Keratinocyte (primary cell): ENCODE data around the gene SMPD3. TPM values are rescaled to one million over a fixed set of nuclear protein-coding genes. Genes with fewer than 3 reads are reported as not detected.

Experiments
- DNase-seq: peaks from one replicate; pipeline ENCODE4 v3.0.0-alpha.2; 2011; ENCODE audit warnings: low read depth, missing footprints, low spot score
- FAIRE-seq: peaks from 2 replicates; lab custom pipeline; 2011; peaks lifted over from hg19 to GRCh38; lab: Jason Lieb, UNC
- H2AFZ ChIP-seq: 2 replicates; pipeline ENCODE4 v1.6.0; 2012; ENCODE audit warnings: low read length, control low read depth, inconsistent platforms; ENCODE audit not compliant: control insufficient read depth
- H3K27ac ChIP-seq: 2 replicates; pipeline ENCODE4 v1.5.1; 2011; ENCODE audit warnings: low read length; ENCODE audit not compliant: control insufficient read depth, insufficient read depth
- H3K27me3 ChIP-seq: 3 replicates; pipeline ENCODE4 v1.6.0; 2011; ENCODE audit warnings: low read length; ENCODE audit not compliant: control insufficient read depth, insufficient read depth; ENCODE audit errors: extremely low read depth
- H3K36me3 ChIP-seq, 2 experiments: 2 replicates in 1 of 2; 3 replicates in 1 of 2; pipeline ENCODE4 v1.5.1; 2011; ENCODE audit warnings: low read length in 2 of 2, mild to moderate bottlenecking in 1 of 2; ENCODE audit not compliant: control insufficient read depth in 2 of 2, insufficient read depth in 2 of 2; ENCODE audit errors: extremely low read depth in 1 of 2
- H3K4me1 ChIP-seq: 3 replicates; pipeline ENCODE4 v1.5.1; 2011; ENCODE audit warnings: low read length; ENCODE audit not compliant: control insufficient read depth, insufficient read depth; ENCODE audit errors: extremely low read depth
- H3K4me2 ChIP-seq: 3 replicates; pipeline ENCODE4 v1.6.0; 2011; ENCODE audit warnings: low read depth, low read length; ENCODE audit not compliant: control insufficient read depth, insufficient read depth; ENCODE audit errors: extremely low read depth
- H3K4me3 ChIP-seq, 3 experiments: fragments of 200-600 bp in 1 of 3; sonication (generic) in 1 of 3; 2 replicates in 2 of 3; 3 replicates in 1 of 3; pipeline ENCODE4 v1.5.1; 2011 to 2016; ENCODE audit warnings: low read length in 3 of 3, mild to moderate bottlenecking in 3 of 3, control low read depth in 2 of 3, inconsistent platforms in 1 of 3, low read depth in 1 of 3, mixed read lengths in 1 of 3, mixed run types in 1 of 3, moderate library complexity in 1 of 3; ENCODE audit not compliant: control insufficient read depth in 2 of 3, insufficient read depth in 2 of 3; ENCODE audit errors: extremely low read depth in 1 of 3
- H3K79me2 ChIP-seq: 2 replicates; pipeline ENCODE4 v1.6.0; 2012; ENCODE audit warnings: low read length; ENCODE audit not compliant: control insufficient read depth, insufficient read depth
- H3K9ac ChIP-seq: 3 replicates; pipeline ENCODE4 v1.6.0; 2011; ENCODE audit warnings: low read length; ENCODE audit not compliant: control insufficient read depth, insufficient read depth; ENCODE audit errors: extremely low read depth
- H3K9me1 ChIP-seq: 3 replicates; pipeline ENCODE4 v1.6.0; 2011; ENCODE audit warnings: low read length; ENCODE audit not compliant: control insufficient read depth, insufficient read depth; ENCODE audit errors: extremely low read depth
- H3K9me3 ChIP-seq: 2 replicates; pipeline ENCODE4 v1.5.1; 2012; ENCODE audit warnings: low read depth, low read length; ENCODE audit not compliant: control insufficient read depth
- H4K20me1 ChIP-seq: 3 replicates; pipeline ENCODE4 v1.6.0; 2011; ENCODE audit warnings: low read length; ENCODE audit not compliant: control insufficient read depth, insufficient read depth; ENCODE audit errors: extremely low read depth
- CTCF ChIP-seq, 3 experiments: IDR thresholded peaks in 1 of 3; conservative IDR thresholded peaks in 1 of 3; optimal IDR thresholded peaks in 1 of 3; 2 replicates in 2 of 3; 3 replicates in 1 of 3; pipeline versions ENCODE3 to v1.5.1; 2011; ENCODE audit warnings: low read length in 3 of 3, mild to moderate bottlenecking in 3 of 3, moderate library complexity in 2 of 3, control low read depth in 1 of 3, inconsistent platforms in 1 of 3; ENCODE audit not compliant: insufficient read depth in 2 of 3; ENCODE audit errors: extremely low read depth in 1 of 3
- EZH2 ChIP-seq: IDR thresholded peaks from one replicate; pipeline ENCODE4 v1.6.1; 2012; ENCODE audit warnings: inconsistent platforms, mild to moderate bottlenecking, low read length, moderate library complexity
- dilution Hi-C: fragments of 300-500 bp; cut with MboI; formaldehyde crosslinking; loops from one replicate; pipeline ENCODE4 v1.7.0; 2020; ENCODE audit warnings: low sequenced_read_pairs; ENCODE audit not compliant: extremely low pct_ligation_motif_present
- polyA plus RNA-seq, 5 experiments: library from polyadenylated mRNA; depleted of rRNA in 3 of 5; stranded (reverse) in 3 of 5; stranded (forward) in 1 of 5; unstranded in 1 of 5; fragments of >200 nt; gene quantifications; 1 replicate in 1 of 5; 2 replicates in 3 of 5; 3 replicates in 1 of 5; pipeline versions ENCODE4 v1.2.1 to v1.2.3, GENCODE V29; 2011 to 2012; ENCODE audit warnings: missing spikeins in 2 of 5, low read depth in 1 of 5, low replicate concordance in 1 of 5

Gene SMPD3
- polyA plus RNA-seq, 1 donor (not counting 4 experiments of a cell fraction or from before 2014, with no cell fraction given) = 0.34 TPM

- Histone ChIP-seq H3K27ac (no peak overlapping the region), H2AFZ (no peak overlapping the region), H3K79me2 (no peaks in the 10 kb centered on the region), H4K20me1 (no peaks in the 10 kb centered on the region), H3K36me3 (no peaks in the 10 kb centered on the region), H3K9ac (no peak overlapping the region), H3K4me2 (no peak overlapping the region), H3K4me1 (no peaks in the 10 kb centered on the region), H3K27me3 (peaks cover 6% of the 10 kb centered on the region), H3K4me3 (no peak overlapping the region), H3K9me1 (no peaks in the 10 kb centered on the region), H3K9me3 (no peaks in the 10 kb centered on the region)
- TF ChIP-seq CTCF (optimal IDR thresholded peaks at IDR 0.05 in 1 of 3, IDR thresholded peaks at IDR 0.05 in 1 of 3, conservative IDR thresholded peaks at IDR 0.05 in 1 of 3; ENCODE audit: extremely low read depth in 1 of 3, insufficient read depth in 2 of 3, low read length in 3 of 3) (no peak), EZH2 (no peak)
- dilution Hi-C loops = no loop called here
- no peak for DNase-seq
- no peak for FAIRE-seq
Measured at GRCh38 chr16:68383858-68384257, 64.5 kb downstream of the SMPD3 start.

GRCh38 chr16:68382296-68382718 is 66.0 kb downstream of the SMPD3 start:
- Histone ChIP-seq H3K79me2 (no peaks in the 10 kb centered on the region), H3K4me3 (no peak overlapping the region), H4K20me1 (no peaks in the 10 kb centered on the region), H3K4me1 (no peaks in the 10 kb centered on the region), H3K27ac (no peak overlapping the region), H3K9me1 (no peaks in the 10 kb centered on the region), H3K4me2 (no peak overlapping the region), H2AFZ (no peak overlapping the region), H3K9me3 (no peaks in the 10 kb centered on the region), H3K9ac (no peak overlapping the region), H3K27me3 (peaks cover 6% of the 10 kb centered on the region), H3K36me3 (no peaks in the 10 kb centered on the region)
- TF ChIP-seq EZH2 (no peak), CTCF (optimal IDR thresholded peaks at IDR 0.05 in 1 of 3, IDR thresholded peaks at IDR 0.05 in 1 of 3, conservative IDR thresholded peaks at IDR 0.05 in 1 of 3; ENCODE audit: extremely low read depth in 1 of 3, insufficient read depth in 2 of 3, low read length in 3 of 3) (peak; percentile 49 to 60 (median 51))
- DNase-seq (no peak), FAIRE-seq (no peak)
- dilution Hi-C loops = no loop called here
